HG03378 (cell line): ENCODE data around the gene MGA.
"Not testable (repeated sequence)": the region's sequence is repeated elsewhere in the genome, so short reads cannot be mapped to it uniquely, and the experiment has no call there.

Source experiments
- ATAC-seq: cut with Tn5 transposase; IDR thresholded peaks from one replicate; pipeline ENCODE4 v1.9.1; 2021; ENCODE audit warnings: mild to moderate bottlenecking, moderate library complexity; ENCODE audit not compliant: unreplicated experiment

Gene MGA

GRCh38 chr15:41703120-41703519 is 42.9 kb downstream of the MGA start:
- no peak for ATAC-seq

- ATAC-seq: no peak
Observed at GRCh38 chr15:41713047-41713446, 52.8 kb downstream of the MGA start.

- no peak for ATAC-seq
Observed at GRCh38 chr15:41714291-41714690, 54.1 kb downstream of the MGA start.

GRCh38 chr15:41716864-41717263 is 56.7 kb downstream of the MGA start:
- ATAC-seq: no peak

GRCh38 chr15:41727143-41727542 is 66.9 kb downstream of the MGA start:
- no peak for ATAC-seq

GRCh38 chr15:41728061-41728460 is 67.9 kb downstream of the MGA start:
- not testable (repeated sequence) for ATAC-seq

GRCh38 chr15:41730543-41730942 is 70.3 kb downstream of the MGA start:
- ATAC-seq: no peak

GRCh38 chr15:41732483-41732882 is 72.3 kb downstream of the MGA start:
- no peak for ATAC-seq

GRCh38 chr15:41734079-41734478 is 73.9 kb downstream of the MGA start:
- no peak for ATAC-seq

- ATAC-seq: no peak
Observed at GRCh38 chr15:41735046-41735445, 74.8 kb downstream of the MGA start.

- not testable (repeated sequence) for ATAC-seq
Observed at GRCh38 chr15:41735492-41735891, 75.3 kb downstream of the MGA start.

- no peak for ATAC-seq
Observed at GRCh38 chr15:41746802-41747201, 86.6 kb downstream of the MGA start.

- no peak for ATAC-seq
Observed at GRCh38 chr15:41756198-41756597, 96.0 kb downstream of the MGA start.

- no peak for ATAC-seq
Observed at GRCh38 chr15:41772720-41773331, 112.6 kb downstream of the MGA start.

- no peak for ATAC-seq
Observed at GRCh38 chr15:41773332-41773728, 113.1 kb downstream of the MGA start.

GRCh38 chr15:41773729-41774061 is 113.5 kb downstream of the MGA start:
- ATAC-seq: no peak

- peak; percentile 68 for ATAC-seq
Observed at GRCh38 chr15:41774062-41774881, 114.1 kb downstream of the MGA start, which contains the start of gene MAPKBP1. MAPKBP1 (plus strand) TSS chr15:41774484; CDS start chr15:41775276, 792 bp downstream.

GRCh38 chr15:41774882-41775417 is 114.7 kb downstream of the MGA start:
- no peak for ATAC-seq

- no peak for ATAC-seq
Observed at GRCh38 chr15:41775651-41776050, 115.4 kb downstream of the MGA start.

GRCh38 chr15:41777421-41777973 is 117.3 kb downstream of the MGA start:
- ATAC-seq: no peak

- ATAC-seq: no peak
Observed at GRCh38 chr15:41778521-41778920, 118.3 kb downstream of the MGA start.

GRCh38 chr15:41779662-41780157 is 119.5 kb downstream of the MGA start:
- no peak for ATAC-seq
